Upper lobe of left lung (tissue), 6 donors: ENCODE measurements around the gene PNLDC1. TPM values are rescaled to one million over a fixed set of nuclear protein-coding genes. Genes with fewer than 3 reads are reported as not detected.

Experiments
- ATAC-seq, 2 donors: fragments of 200-7000 bp; cut with Tn5 transposase; one replicate each; pipeline ENCODE4 v1.9.1; 2022; ENCODE audit warnings: mild to moderate bottlenecking in 2 of 2, moderate library complexity in 2 of 2; ENCODE audit not compliant: low FRiP score in 2 of 2
- DNase-seq, 2 donors: peaks; one replicate each; pipeline ENCODE4 v3.0.0-alpha.2; 2019 to 2020
- H3K27ac ChIP-seq, 4 donors: fragments of 200-600 bp; sonication (generic); one replicate each; pipeline ENCODE4 v1.5.1; 2016 to 2019
- H3K27me3 ChIP-seq, 4 donors: fragments of 200-600 bp; sonication (generic); one replicate each; pipeline ENCODE4 v1.5.1; 2017 to 2019
- H3K36me3 ChIP-seq, 4 donors: fragments of 200-600 bp; sonication (generic); one replicate each; pipeline ENCODE4 v1.5.1; 2016 to 2019
- H3K4me1 ChIP-seq, 4 donors: fragments of 200-600 bp; sonication (generic); one replicate each; pipeline ENCODE4 v1.5.1; 2018 to 2019
- H3K4me3 ChIP-seq, 4 donors: fragments of 200-600 bp; sonication (generic); one replicate each; pipeline ENCODE4 v1.5.1; 2017 to 2019; ENCODE audit warnings: mild to moderate bottlenecking in 2 of 4, moderate library complexity in 1 of 4
- H3K9me3 ChIP-seq, 4 donors: fragments of 200-600 bp; sonication (generic); one replicate each; pipeline ENCODE4 v1.5.1; 2018 to 2019
- CTCF ChIP-seq, 6 experiments: fragments of 450-650 bp in 4 of 6; fragments of 200-600 bp in 2 of 6; sonication (generic) in 2 of 6; IDR thresholded peaks; one replicate each; pipeline ENCODE4 v1.5.1; 2016 to 2019; ENCODE audit warnings: antibody characterized with exemption in 6 of 6
- EP300 ChIP-seq, 4 donors: sonication (generic); formaldehyde crosslinking; IDR thresholded peaks; one replicate each; pipeline ENCODE4 v1.5.1; 2017; ENCODE audit warnings: antibody characterized with exemption in 4 of 4, control low read depth in 2 of 4
- POLR2A ChIP-seq, 4 donors: fragments of 450-650 bp; IDR thresholded peaks; one replicate each; pipeline ENCODE4 v1.5.1; 2016 to 2017; ENCODE audit warnings: antibody characterized with exemption in 4 of 4, mild to moderate bottlenecking in 2 of 4
- POLR2AphosphoS5 ChIP-seq, 2 donors: sonication (generic); formaldehyde crosslinking; IDR thresholded peaks; one replicate each; pipeline ENCODE4 v1.5.1; 2017; ENCODE audit warnings: antibody characterized with exemption in 2 of 2
- WGBS, 2 donors: methylation state at CpG; one replicate each; pipeline ENCODE4 v1.1.5; 2017 to 2018; 5-methylcytosine and 5-hydroxymethylcytosine counted together
- total RNA-seq, 6 donors: library from RNA; depleted of rRNA in 4 of 6; stranded (reverse); fragments of >200 nt in 4 of 6; gene quantifications; one replicate each; pipeline versions ENCODE4 v1.1.0 to v1.2.1, GENCODE V29; 2016 to 2021
- donor health status: DM: no; HTN: no; CAD: no; lungs with moderate emphysema.
- donor health status: DM: no; HTN: yes; CAD: no; lungs with severe emphysema.

The PNLDC1 gene
- total RNA-seq, 6 donors from 2014 or later = 0.37 to 1.0 TPM; not detected in 4

- no peak for DNase-seq
- 49 to 56% methylated on average over 7 of the region's 7 CpGs for WGBS, 2 donors
These were observed 28.0 kb downstream of the PNLDC1 start for GRCh38 chr6:159828074-159828473.

GRCh38 chr6:159829526-159829925 is 29.4 kb downstream of the PNLDC1 start:
- H3K4me1 ChIP-seq = no peaks in the 10 kb centered on the region
- ATAC-seq (no peak), DNase-seq (no peak)
- WGBS, 2 donors = 32 to 50% methylated on average over 4 of the region's 4 CpGs
- TF ChIP-seq CTCF (IDR thresholded peaks at IDR 0.05) (no peak), POLR2AphosphoS5 (IDR thresholded peaks at IDR 0.05) (no peak), POLR2A (IDR thresholded peaks at IDR 0.05) (no peak), EP300 (IDR thresholded peaks at IDR 0.05) (no peak)
- no peaks in the 10 kb centered on the region for H3K36me3 ChIP-seq
- H3K9me3 ChIP-seq = no peaks in the 10 kb centered on the region
- H3K4me3 ChIP-seq = no peak overlapping the region
- H3K27me3 ChIP-seq = no peaks in the 10 kb centered on the region
- no peak overlapping the region for H3K27ac ChIP-seq

More at GRCh38 chr6:159828074-159828473, 28.0 kb downstream of the PNLDC1 start:
- Histone ChIP-seq H3K27ac (no peak overlapping the region), H3K27me3 (no peaks in the 10 kb centered on the region), H3K36me3 (no peaks in the 10 kb centered on the region), H3K4me1 (no peaks in the 10 kb centered on the region), H3K9me3 (no peaks in the 10 kb centered on the region), H3K4me3 (no peak overlapping the region)
- no peak for TF ChIP-seq EP300 (IDR thresholded peaks at IDR 0.05)
- no peak for TF ChIP-seq CTCF (IDR thresholded peaks at IDR 0.05)
- no peak for TF ChIP-seq POLR2A (IDR thresholded peaks at IDR 0.05)
- no peak for TF ChIP-seq POLR2AphosphoS5 (IDR thresholded peaks at IDR 0.05)
- ATAC-seq = no peak

- H3K4me3 ChIP-seq = no peak overlapping the region
- no peak for TF ChIP-seq CTCF (IDR thresholded peaks at IDR 0.05)
- TF ChIP-seq POLR2A (IDR thresholded peaks at IDR 0.05) = no peak
- TF ChIP-seq EP300 (IDR thresholded peaks at IDR 0.05) = no peak
- no peak for TF ChIP-seq POLR2AphosphoS5 (IDR thresholded peaks at IDR 0.05)
- no peak for ATAC-seq
- H3K27ac ChIP-seq = no peak overlapping the region
- H3K27me3 ChIP-seq = no peaks in the 10 kb centered on the region
- no peaks in the 10 kb centered on the region for H3K9me3 ChIP-seq
- H3K4me1 ChIP-seq = no peaks in the 10 kb centered on the region
- 66 to 71% methylated on average over 11 of the region's 11 CpGs for WGBS, 2 donors
- no peak for DNase-seq
- H3K36me3 ChIP-seq = no peaks in the 10 kb centered on the region
These were observed 30.7 kb downstream of the PNLDC1 start for GRCh38 chr6:159830501-159831372.

- H3K27ac ChIP-seq = no peak overlapping the region
- H3K9me3 ChIP-seq = no peaks in the 10 kb centered on the region
- TF ChIP-seq POLR2A (IDR thresholded peaks at IDR 0.05) = no peak
- TF ChIP-seq POLR2AphosphoS5 (IDR thresholded peaks at IDR 0.05) = no peak
- no peak for TF ChIP-seq CTCF (IDR thresholded peaks at IDR 0.05)
- TF ChIP-seq EP300 (IDR thresholded peaks at IDR 0.05) = no peak
- no peaks in the 10 kb centered on the region for H3K36me3 ChIP-seq
- ATAC-seq (no peak), DNase-seq (no peak)
- no peaks in the 10 kb centered on the region for H3K4me1 ChIP-seq
- no peak overlapping the region for H3K4me3 ChIP-seq
- 71 to 74% methylated on average over 4 of the region's 4 CpGs for WGBS, 2 donors
- no peaks in the 10 kb centered on the region for H3K27me3 ChIP-seq
These were observed 31.2 kb downstream of the PNLDC1 start for GRCh38 chr6:159831373-159831679.

GRCh38 chr6:159832946-159833345 is 32.9 kb downstream of the PNLDC1 start:
- DNase-seq (no peak), ATAC-seq (no peak)
- H3K27ac ChIP-seq = no peak overlapping the region
- H3K9me3 ChIP-seq = no peaks in the 10 kb centered on the region
- 60 to 67% methylated on average over 4 of the region's 4 CpGs for WGBS, 2 donors
- no peaks in the 10 kb centered on the region for H3K27me3 ChIP-seq
- TF ChIP-seq POLR2A (IDR thresholded peaks at IDR 0.05) (no peak), POLR2AphosphoS5 (IDR thresholded peaks at IDR 0.05) (no peak), EP300 (IDR thresholded peaks at IDR 0.05) (no peak)
- H3K4me3 ChIP-seq = no peak overlapping the region
- H3K4me1 ChIP-seq = no peaks in the 10 kb centered on the region
- H3K36me3 ChIP-seq = no peaks in the 10 kb centered on the region
